Activated naive CD4-positive, alpha-beta T cell treated with anti-CD3 and anti-CD28 coated beads, Interleukin-2, amount 10 ng/mL, durations not matched to agents 7 days and 5 days (primary cell): ENCODE data around the gene DPH3.

Source experiments
- CTCF ChIA-PET: fragments of 350-600 bp; sonication (Branson Sonifier 250); formaldehyde crosslinking; loops from one replicate; lab custom pipeline; 2021; ENCODE audit warnings: antibody characterized with exemption; lab: Charles Lee
- DNase-seq: peaks from one replicate; pipeline ENCODE4 v3.0.0-alpha.2; 2020
- H3K27ac Mint-ChIP-seq: one replicate; pipeline ENCODE4 v1.8.0; 2021; ENCODE audit warnings: mild to moderate bottlenecking, moderate library complexity, mixed read lengths
- H3K27me3 Mint-ChIP-seq: one replicate; pipeline ENCODE4 v1.8.0; 2021; ENCODE audit warnings: mild to moderate bottlenecking, mixed read lengths
- H3K36me3 Mint-ChIP-seq: one replicate; pipeline ENCODE4 v1.8.0; 2021; ENCODE audit warnings: mixed read lengths
- H3K4me1 Mint-ChIP-seq: one replicate; pipeline ENCODE4 v1.8.0; 2021; ENCODE audit warnings: mixed read lengths
- H3K4me3 Mint-ChIP-seq: one replicate; pipeline ENCODE4 v1.8.0; 2021; ENCODE audit warnings: mild to moderate bottlenecking, moderate library complexity, mixed read lengths
- H3K9me3 Mint-ChIP-seq: one replicate; pipeline ENCODE4 v1.8.0; 2021; ENCODE audit warnings: mixed read lengths

Gene DPH3

GRCh38 chr3:16245609-16246008, 19.1 kb downstream of the DPH3 start:
- H3K27ac Mint-ChIP-seq, result no peak overlapping the region
- no peak overlapping the region for H3K4me3 Mint-ChIP-seq
- H3K27me3 Mint-ChIP-seq, result no peaks in the 10 kb centered on the region
- H3K9me3 Mint-ChIP-seq, result no peaks in the 10 kb centered on the region
- CTCF ChIA-PET, result interaction anchor here (0.9 to 1.5 kb wide), 4 partner anchors 9 to 196 kb away, joined by 3 to 5 read pairs (median 4); no protein-coding TSS in a partner anchor
- no peak for DNase-seq
- no peaks in the 10 kb centered on the region for H3K36me3 Mint-ChIP-seq
- peaks cover 13% of the 10 kb centered on the region for H3K4me1 Mint-ChIP-seq

GRCh38 chr3:16243706-16244490, 20.8 kb downstream of the DPH3 start:
- CTCF ChIA-PET, result interaction anchor here (0.8 to 1.9 kb wide), 5 partner anchors 9 to 195 kb away, joined by 3 to 13 read pairs (median 4); no protein-coding TSS in a partner anchor
- Mint-ChIP-seq H3K36me3 (no peaks in the 10 kb centered on the region), H3K27ac (no peak overlapping the region)

GRCh38 chr3:16242177-16242576, 22.6 kb downstream of the DPH3 start:
- no peak overlapping the region for H3K27ac Mint-ChIP-seq
- H3K36me3 Mint-ChIP-seq, result no peaks in the 10 kb centered on the region
- no peak for DNase-seq
- H3K27me3 Mint-ChIP-seq, result no peaks in the 10 kb centered on the region
- peaks cover 12% of the 10 kb centered on the region for H3K4me1 Mint-ChIP-seq
- H3K9me3 Mint-ChIP-seq, result no peaks in the 10 kb centered on the region
- CTCF ChIA-PET, result interaction anchor here (1.4 kb wide), 1 partner anchor 31 kb away, joined by 4 read pairs; no protein-coding TSS in a partner anchor
- no peak overlapping the region for H3K4me3 Mint-ChIP-seq

More at GRCh38 chr3:16243706-16244490, 20.8 kb downstream of the DPH3 start:
- H3K4me1 Mint-ChIP-seq, result peaks cover 17% of the 10 kb centered on the region
- no peak for DNase-seq
- H3K27me3 Mint-ChIP-seq, result no peaks in the 10 kb centered on the region
- no peak overlapping the region for H3K4me3 Mint-ChIP-seq
- no peaks in the 10 kb centered on the region for H3K9me3 Mint-ChIP-seq

GRCh38 chr3:16241225-16241624, 23.5 kb downstream of the DPH3 start:
- Mint-ChIP-seq H3K4me1 (peaks cover 9% of the 10 kb centered on the region), H3K4me3 (no peak overlapping the region), H3K36me3 (no peaks in the 10 kb centered on the region), H3K27ac (no peak overlapping the region), H3K27me3 (no peaks in the 10 kb centered on the region), H3K9me3 (no peaks in the 10 kb centered on the region)
- no peak for DNase-seq
- CTCF ChIA-PET, result interaction anchor here (1.4 kb wide), 1 partner anchor 30 kb away, joined by 4 read pairs; no protein-coding TSS in a partner anchor

- H3K4me1 Mint-ChIP-seq, result peaks cover 9% of the 10 kb centered on the region
- no peaks in the 10 kb centered on the region for H3K36me3 Mint-ChIP-seq
- CTCF ChIA-PET, result no interaction called here
- no peak for DNase-seq
- H3K27me3 Mint-ChIP-seq, result no peaks in the 10 kb centered on the region
- peak overlapping the region; percentile 8 for H3K27ac Mint-ChIP-seq
- no peak overlapping the region for H3K4me3 Mint-ChIP-seq
- H3K9me3 Mint-ChIP-seq, result no peaks in the 10 kb centered on the region
These were observed 24.3 kb downstream of the DPH3 start for GRCh38 chr3:16240229-16241023.

- DNase-seq, result no peak
- Mint-ChIP-seq H3K4me1 (peaks cover 9% of the 10 kb centered on the region), H3K27me3 (no peaks in the 10 kb centered on the region), H3K36me3 (no peaks in the 10 kb centered on the region), H3K27ac (no peak overlapping the region), H3K9me3 (no peaks in the 10 kb centered on the region), H3K4me3 (no peak overlapping the region)
- CTCF ChIA-PET, result no interaction called here
These were observed 25.0 kb downstream of the DPH3 start for GRCh38 chr3:16239780-16240179.

GRCh38 chr3:16239086-16239770, 25.5 kb downstream of the DPH3 start:
- no peak for DNase-seq
- CTCF ChIA-PET, result no interaction called here
- H3K36me3 Mint-ChIP-seq, result no peaks in the 10 kb centered on the region

GRCh38 chr3:16236856-16237393, 27.8 kb downstream of the DPH3 start:
- no peaks in the 10 kb centered on the region for H3K36me3 Mint-ChIP-seq
- peaks cover 9% of the 10 kb centered on the region for H3K4me1 Mint-ChIP-seq
- H3K9me3 Mint-ChIP-seq, result no peaks in the 10 kb centered on the region
- no peaks in the 10 kb centered on the region for H3K27me3 Mint-ChIP-seq
- CTCF ChIA-PET, result interaction anchor here (0.7 kb wide), 1 partner anchor 189 kb away, joined by 3 read pairs; no protein-coding TSS in a partner anchor
- DNase-seq, result no peak
- H3K27ac Mint-ChIP-seq, result no peak overlapping the region
- H3K4me3 Mint-ChIP-seq, result no peak overlapping the region

More at GRCh38 chr3:16239086-16239770, 25.5 kb downstream of the DPH3 start:
- H3K4me1 Mint-ChIP-seq, result peaks cover 9% of the 10 kb centered on the region
- H3K9me3 Mint-ChIP-seq, result no peaks in the 10 kb centered on the region
- H3K4me3 Mint-ChIP-seq, result no peak overlapping the region
- H3K27me3 Mint-ChIP-seq, result no peaks in the 10 kb centered on the region
- no peak overlapping the region for H3K27ac Mint-ChIP-seq

GRCh38 chr3:16236030-16236639, 28.6 kb downstream of the DPH3 start:
- CTCF ChIA-PET, result no interaction called here
- Mint-ChIP-seq H3K4me3 (no peak overlapping the region), H3K4me1 (peaks cover 9% of the 10 kb centered on the region), H3K27me3 (no peaks in the 10 kb centered on the region), H3K9me3 (no peaks in the 10 kb centered on the region), H3K27ac (no peak overlapping the region), H3K36me3 (no peaks in the 10 kb centered on the region)
- no peak for DNase-seq

GRCh38 chr3:16234281-16234680, 30.5 kb downstream of the DPH3 start:
- no peak for DNase-seq
- H3K27ac Mint-ChIP-seq, result no peak overlapping the region
- CTCF ChIA-PET, result no interaction called here

GRCh38 chr3:16233806-16234205, 30.9 kb downstream of the DPH3 start:
- no peak overlapping the region for H3K4me3 Mint-ChIP-seq
- no peaks in the 10 kb centered on the region for H3K36me3 Mint-ChIP-seq
- no peak overlapping the region for H3K27ac Mint-ChIP-seq
- no peaks in the 10 kb centered on the region for H3K9me3 Mint-ChIP-seq
- CTCF ChIA-PET, result no interaction called here
- no peaks in the 10 kb centered on the region for H3K4me1 Mint-ChIP-seq
- no peak for DNase-seq
- peaks cover 3% of the 10 kb centered on the region for H3K27me3 Mint-ChIP-seq

More at GRCh38 chr3:16234281-16234680, 30.5 kb downstream of the DPH3 start:
- no peaks in the 10 kb centered on the region for H3K27me3 Mint-ChIP-seq
- H3K4me3 Mint-ChIP-seq, result no peak overlapping the region
- H3K4me1 Mint-ChIP-seq, result no peaks in the 10 kb centered on the region
- H3K9me3 Mint-ChIP-seq, result no peaks in the 10 kb centered on the region
- H3K36me3 Mint-ChIP-seq, result no peaks in the 10 kb centered on the region

- no peak overlapping the region for H3K27ac Mint-ChIP-seq
- no peak overlapping the region for H3K4me3 Mint-ChIP-seq
- CTCF ChIA-PET, result interaction anchor here (1.1 to 1.2 kb wide), 2 partner anchors 12 to 184 kb away, joined by 3 to 4 read pairs; no protein-coding TSS in a partner anchor
- H3K36me3 Mint-ChIP-seq, result no peaks in the 10 kb centered on the region
- H3K27me3 Mint-ChIP-seq, result peaks cover 17% of the 10 kb centered on the region
- H3K9me3 Mint-ChIP-seq, result no peaks in the 10 kb centered on the region
- no peaks in the 10 kb centered on the region for H3K4me1 Mint-ChIP-seq
- no peak for DNase-seq
These were observed 32.8 kb downstream of the DPH3 start for GRCh38 chr3:16231983-16232382.

- Mint-ChIP-seq H3K9me3 (no peaks in the 10 kb centered on the region), H3K27ac (no peak overlapping the region), H3K27me3 (peaks cover 24% of the 10 kb centered on the region), H3K36me3 (no peaks in the 10 kb centered on the region), H3K4me1 (no peaks in the 10 kb centered on the region), H3K4me3 (no peak overlapping the region)
- DNase-seq, result no peak
- CTCF ChIA-PET, result no interaction called here
These were observed 35.1 kb downstream of the DPH3 start for GRCh38 chr3:16229681-16230080.
